Occipital lobe (tissue), 2 donors: ENCODE data around the gene RNFT2. TPM values are rescaled to one million over a fixed set of nuclear protein-coding genes. Genes with fewer than 3 reads are reported as not detected.
A peak's percentile ranks its signal among the peaks of the same experiment; 100 is the strongest.
"Not testable (repeated sequence)": the region's sequence is repeated elsewhere in the genome, so short reads cannot be mapped to it uniquely, and the experiment has no call there.

Source experiments
- DNase-seq: peaks from one replicate; lab custom pipeline; 2025; lab: John Stamatoyannopoulos, UW
- total RNA-seq: library from RNA; depleted of rRNA; stranded (reverse); fragments of >200 nt; gene quantifications from one replicate; pipeline ENCODE4 v1.2.3, GENCODE V29; 2014

RNFT2 gene
- total RNA-seq, 1 donor from 2014 or later: 36.0 TPM

GRCh38 chr12:116792403-116792802 lies 54.3 kb downstream of the RNFT2 start:
- DNase-seq: no peak

GRCh38 chr12:116794725-116795124 lies 56.6 kb downstream of the RNFT2 start:
- DNase-seq: no peak

GRCh38 chr12:116797885-116798284 lies 59.8 kb downstream of the RNFT2 start:
- DNase-seq: no peak

DNA sequence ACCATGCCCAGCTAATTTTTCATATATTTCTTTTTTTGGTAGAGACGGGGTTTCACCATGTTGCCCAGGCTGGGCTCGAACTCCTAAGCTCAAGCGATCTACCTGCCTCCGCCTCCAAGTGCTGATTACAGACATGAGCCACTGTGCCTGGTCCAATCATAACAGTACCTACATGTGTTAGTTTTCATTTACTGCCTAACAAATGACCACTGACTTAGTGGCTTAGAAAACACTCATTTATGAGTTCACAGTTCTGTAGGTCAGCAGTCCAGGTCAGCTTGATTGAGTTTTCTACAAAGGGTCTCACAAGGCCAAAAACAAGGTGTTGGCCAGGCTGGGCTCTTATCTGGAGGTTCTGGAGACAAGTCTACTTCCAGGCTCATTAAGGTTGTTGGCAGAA lies 60.6 kb downstream of the RNFT2 start:
- no peak for DNase-seq

DNA sequence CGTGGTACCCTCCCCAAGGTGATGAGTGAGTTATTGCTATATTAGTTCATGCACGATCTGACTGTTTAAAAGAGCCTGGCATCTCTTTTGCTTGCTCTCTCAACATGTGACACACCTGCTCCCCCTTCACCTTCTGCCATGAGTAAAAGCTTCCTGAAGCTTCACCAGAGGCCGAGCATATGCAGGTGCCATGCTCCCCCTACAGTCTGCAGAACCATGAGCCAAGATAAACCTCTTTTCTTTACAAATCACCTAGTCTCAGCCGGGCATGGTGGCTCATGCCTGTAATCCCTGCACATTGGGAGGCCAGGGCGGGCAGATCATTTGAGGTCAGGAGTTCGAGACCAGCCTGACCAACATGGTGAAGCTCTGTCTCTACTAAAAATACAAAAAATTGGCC lies 61.8 kb downstream of the RNFT2 start:
- no peak for DNase-seq

GRCh38 chr12:116800918-116801317 lies 62.8 kb downstream of the RNFT2 start:
- DNase-seq: no peak

- DNase-seq: no peak
These were observed 63.9 kb downstream of the RNFT2 start for GRCh38 chr12:116802018-116802417.

- no peak for DNase-seq
These were observed 65.1 kb downstream of the RNFT2 start for GRCh38 chr12:116803013-116803736.

- DNase-seq: no peak
These were observed 65.9 kb downstream of the RNFT2 start for GRCh38 chr12:116804051-116804450.

DNA sequence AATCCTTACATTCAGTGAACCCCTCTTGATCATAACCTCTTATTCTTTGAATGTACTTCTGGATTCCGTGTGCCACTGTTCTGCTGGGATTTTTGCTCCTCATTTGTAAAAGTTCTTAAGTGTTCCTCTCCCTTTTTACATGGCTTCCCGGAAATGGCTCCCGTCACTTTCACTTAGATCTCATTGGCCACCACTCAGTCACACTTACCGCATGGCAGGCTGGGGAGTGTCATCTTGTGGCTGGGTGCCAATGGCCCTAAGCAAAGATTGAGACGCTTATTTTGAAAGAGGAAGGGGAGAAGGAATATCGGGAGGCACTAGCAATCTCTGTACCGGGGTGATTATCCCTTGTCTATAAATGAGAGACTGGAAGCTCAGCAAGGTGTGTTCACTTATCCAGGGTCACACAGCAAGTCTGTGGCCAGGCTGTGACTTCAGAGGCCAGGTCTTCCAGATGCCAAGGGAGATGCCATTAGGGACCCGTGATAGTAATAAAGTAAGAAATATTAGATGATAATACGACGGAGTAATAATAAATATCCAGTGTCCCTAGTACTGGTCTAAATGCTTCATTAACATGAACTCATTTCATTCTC lies 68.8 kb downstream of the RNFT2 start:
- no peak for DNase-seq

GRCh38 chr12:116807546-116807945 lies 69.4 kb downstream of the RNFT2 start:
- no peak for DNase-seq

DNA sequence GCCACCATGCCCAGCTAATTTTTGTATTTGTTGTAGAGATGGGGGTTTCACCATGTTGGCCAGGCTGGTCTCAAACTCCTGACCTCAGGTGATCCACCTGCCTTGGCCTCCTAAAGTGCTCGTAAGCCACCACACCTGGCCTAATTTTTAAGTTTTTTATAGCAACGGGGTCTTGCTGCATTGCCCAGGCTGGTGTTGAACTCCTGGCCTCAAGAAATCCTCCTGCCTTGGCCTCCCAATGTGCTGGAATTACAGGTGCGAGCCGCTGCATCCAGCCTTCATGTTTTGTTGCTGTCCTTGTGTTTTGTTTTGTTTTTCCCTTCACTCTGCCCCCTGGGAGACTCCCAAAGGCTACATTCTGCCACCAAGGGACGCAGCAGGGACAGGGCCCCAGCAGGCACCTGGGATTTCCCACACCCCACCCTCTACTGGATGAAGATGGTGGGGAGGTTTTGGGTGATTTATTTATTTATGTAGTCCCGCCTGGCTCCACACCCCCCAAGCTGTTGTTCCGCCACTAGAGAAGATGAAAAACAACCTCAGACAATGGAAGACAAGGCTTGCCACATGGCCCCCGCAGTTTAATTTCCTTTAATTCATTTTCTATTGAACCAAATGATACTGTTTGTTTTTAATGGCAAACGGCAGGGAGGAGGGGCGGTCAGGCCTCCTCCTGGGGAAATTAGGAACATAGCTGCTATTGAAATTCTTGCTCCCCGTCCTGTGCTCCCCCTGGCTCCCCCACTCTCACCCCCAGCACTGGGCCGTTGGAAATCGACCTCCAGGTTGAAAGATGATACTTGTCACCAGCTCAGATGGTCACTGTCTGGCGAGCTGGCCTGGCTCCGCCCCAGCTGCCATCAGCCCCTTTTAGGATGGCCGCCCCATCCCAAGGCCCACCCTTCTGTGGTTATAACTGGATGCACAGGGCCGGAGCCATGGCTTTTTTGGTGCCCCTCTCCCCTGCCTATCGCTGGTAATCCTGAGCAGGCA lies 70.3 kb downstream of the RNFT2 start:
- DNase-seq: no peak

GRCh38 chr12:116812238-116812637 lies 74.1 kb downstream of the RNFT2 start:
- no peak for DNase-seq

GRCh38 chr12:116813271-116814041 lies 75.3 kb downstream of the RNFT2 start:
- DNase-seq: no peak

DNA sequence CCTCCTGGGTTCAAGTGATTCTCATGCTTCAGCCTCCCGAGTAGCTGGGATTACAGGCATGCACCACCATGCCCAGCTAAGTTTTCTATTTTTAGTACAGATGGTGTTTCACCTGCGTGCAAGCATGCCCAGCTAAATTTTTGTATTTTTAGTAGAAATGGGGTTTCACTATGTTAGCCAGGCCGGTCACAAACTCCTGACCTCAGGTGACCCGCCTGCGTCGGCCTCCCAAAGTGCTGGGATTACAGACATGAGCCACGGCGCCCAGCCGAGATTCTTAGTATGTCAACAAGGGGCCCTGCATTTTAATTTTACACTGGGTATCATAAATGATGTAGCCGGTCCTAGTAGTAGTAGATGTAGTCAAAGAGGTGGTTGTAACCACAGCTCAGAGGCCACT lies 76.7 kb downstream of the RNFT2 start:
- DNase-seq: not testable (repeated sequence)

DNA sequence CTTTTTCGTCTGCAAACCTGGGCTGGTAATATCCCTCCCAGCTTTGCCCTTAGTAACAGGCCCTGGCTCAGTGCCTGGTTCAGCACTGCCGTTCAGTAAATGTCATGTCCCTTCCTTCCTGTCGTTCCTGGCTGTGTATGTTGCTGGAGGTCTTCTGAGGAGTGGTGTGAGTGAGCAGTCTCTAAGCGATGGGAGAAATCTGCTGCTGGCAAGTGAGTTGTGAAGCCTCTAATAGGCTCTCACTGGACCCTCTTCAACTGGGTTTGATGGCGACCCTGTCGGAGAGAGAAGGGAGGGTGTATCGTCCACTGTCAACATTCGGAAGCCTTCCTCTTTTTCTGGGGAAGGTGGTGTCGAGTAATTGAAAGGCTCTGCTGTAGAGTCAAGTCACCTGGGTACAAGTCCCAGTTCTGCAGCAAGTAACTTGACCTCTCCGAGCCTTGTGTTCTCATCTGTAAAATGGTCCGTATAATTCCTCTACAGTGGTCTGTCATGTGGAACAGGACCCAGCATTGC lies 80.3 kb downstream of the RNFT2 start:
- no peak for DNase-seq

DNA sequence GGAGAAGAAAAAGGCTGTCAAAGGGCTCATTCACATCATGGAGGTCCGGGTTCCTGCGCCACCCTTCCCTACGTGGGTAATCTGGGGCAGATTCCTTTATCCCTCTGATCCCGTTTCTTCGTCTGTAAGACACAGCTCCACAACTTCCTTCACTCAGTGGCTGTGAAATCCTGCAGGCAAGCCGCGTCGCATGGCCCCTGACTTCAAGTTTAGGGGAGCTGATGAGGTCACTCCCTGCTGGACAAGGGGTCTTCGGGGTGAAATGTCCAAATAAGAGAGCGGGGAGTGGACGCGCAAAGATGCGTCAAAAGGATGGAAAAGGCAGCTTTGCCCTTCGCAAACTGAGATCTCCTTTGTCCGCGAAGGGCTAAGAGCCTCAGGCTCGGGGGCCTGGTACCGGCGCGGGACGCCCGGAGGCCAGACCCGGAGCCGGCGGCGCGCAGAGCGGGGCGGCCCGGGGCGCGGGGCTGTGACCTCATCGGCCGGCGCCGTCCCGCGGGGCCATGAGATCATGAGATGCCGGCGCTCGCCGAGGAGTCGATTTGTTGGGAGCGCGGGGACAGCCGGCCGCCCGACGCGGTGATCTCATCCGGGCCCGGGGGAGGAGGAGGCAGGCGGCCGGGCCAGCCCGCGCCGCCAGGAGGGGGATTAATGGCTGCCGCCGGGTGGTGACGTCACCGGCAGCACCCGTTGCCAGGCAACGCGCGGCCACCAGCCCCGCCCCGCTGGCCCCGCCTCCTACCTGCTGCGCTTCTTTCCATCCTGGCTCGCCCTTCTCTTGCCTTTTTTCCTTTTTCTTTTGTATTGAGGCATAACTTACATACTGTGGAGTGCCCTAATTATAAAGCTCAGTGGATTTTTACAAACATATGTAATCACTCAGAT lies 81.1 kb downstream of the RNFT2 start:
- DNase-seq: peak; percentile 89

DNA sequence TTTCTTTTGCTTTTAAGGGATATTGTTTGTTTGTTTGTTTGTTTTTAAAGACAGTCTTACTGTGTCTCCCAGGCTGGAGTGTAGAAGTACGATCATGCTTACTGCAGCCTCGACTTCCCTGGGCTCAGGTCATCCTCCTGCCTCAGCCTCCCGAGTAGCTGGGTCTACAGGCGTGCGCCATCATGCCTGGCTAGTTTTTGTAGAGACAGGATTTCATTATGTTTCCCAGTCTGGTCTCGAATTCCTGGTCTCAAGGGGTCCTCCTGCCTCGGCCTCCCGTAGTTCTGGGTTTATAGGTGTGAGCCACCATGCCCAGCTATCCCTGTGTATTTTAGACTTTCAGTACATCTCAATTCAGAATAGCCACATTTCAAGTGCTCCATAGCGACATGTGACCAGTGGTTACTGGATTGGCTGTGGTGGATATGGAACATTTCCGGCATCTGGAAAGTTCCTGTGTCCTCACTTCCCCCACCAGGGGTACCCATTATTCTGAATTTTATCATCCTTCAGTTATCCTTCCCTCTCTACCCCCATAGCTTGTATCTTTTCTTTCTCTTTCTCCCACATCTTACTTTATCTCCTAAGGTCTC lies 82.0 kb downstream of the RNFT2 start:
- DNase-seq: no peak

DNA sequence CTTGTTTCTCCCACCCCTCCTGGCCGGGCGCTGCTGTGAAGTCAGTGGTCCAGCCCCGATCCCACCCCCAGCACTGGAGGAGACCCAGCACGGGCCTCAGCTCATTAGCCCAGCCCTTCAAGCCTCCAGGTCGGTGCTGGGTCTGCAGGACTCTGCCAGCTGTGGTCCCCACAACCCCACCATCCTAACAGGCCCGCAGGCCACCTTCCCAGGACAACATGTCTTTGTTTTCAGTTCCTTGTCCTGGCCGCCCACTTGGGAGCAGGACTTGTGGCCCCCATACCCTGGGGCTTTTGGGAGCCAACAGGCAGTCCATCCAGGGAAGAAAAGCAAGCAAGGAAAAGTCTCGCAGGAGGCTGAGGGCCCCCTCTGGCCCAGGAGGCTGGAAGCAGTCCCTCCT lies 83.2 kb downstream of the RNFT2 start:
- no peak for DNase-seq

GRCh38 chr12:116827432-116827831 lies 89.3 kb downstream of the RNFT2 start:
- DNase-seq: no peak
